Progenitor cell of endocrine pancreas (in vitro differentiated cells): ENCODE measurements around the gene CPAMD8. TPM values are rescaled to one million over a fixed set of nuclear protein-coding genes. Genes with fewer than 3 reads are reported as not detected.

Source experiments
- DNase-seq: peaks from one replicate; pipeline ENCODE4 v3.0.0; 2021; ENCODE audit warnings: low spot score; ENCODE audit not compliant: unreplicated experiment
- H3K27ac Mint-ChIP-seq: 2 replicates; pipeline ENCODE4 v1.8.0; 2021; ENCODE audit warnings: mild to moderate bottlenecking, moderate library complexity, mixed read lengths
- H3K27me3 Mint-ChIP-seq: 2 replicates; pipeline ENCODE4 v1.8.0; 2021; ENCODE audit warnings: mixed read lengths
- H3K36me3 Mint-ChIP-seq: 2 replicates; pipeline ENCODE4 v1.8.0; 2022; ENCODE audit warnings: mixed read lengths; ENCODE audit not compliant: insufficient read depth
- H3K4me1 Mint-ChIP-seq: 2 replicates; pipeline ENCODE4 v1.8.0; 2021; ENCODE audit warnings: low read depth, mixed read lengths
- H3K4me3 Mint-ChIP-seq: 2 replicates; pipeline ENCODE4 v1.8.0; 2021; ENCODE audit warnings: low read depth, mild to moderate bottlenecking, moderate library complexity, mixed read lengths
- H3K9me3 Mint-ChIP-seq: 2 replicates; pipeline ENCODE4 v1.8.0; 2021; ENCODE audit warnings: low read depth, mixed read lengths
- CTCF ChIP-seq: fragments of 200-600 bp; sonication (generic); IDR thresholded peaks from one replicate; pipeline ENCODE4 v1.5.0; 2021; ENCODE audit warnings: antibody characterized with exemption, mild to moderate bottlenecking; ENCODE audit not compliant: unreplicated experiment
- total RNA-seq: library from RNA; stranded (reverse); gene quantifications from 2 replicates; pipeline ENCODE4 v1.2.1, GENCODE V29; 2021

CPAMD8 gene
- total RNA-seq, 1 donor from 2014 or later: 63.4 TPM

GRCh38 chr19:17061691-17062090 is 35.1 kb upstream of the CPAMD8 start:
- H3K27me3 Mint-ChIP-seq: no peaks in the 10 kb centered on the region
- no peaks in the 10 kb centered on the region for H3K9me3 Mint-ChIP-seq
- no peak overlapping the region for H3K4me3 Mint-ChIP-seq
- no peak overlapping the region for H3K27ac Mint-ChIP-seq
- H3K4me1 Mint-ChIP-seq: no peaks in the 10 kb centered on the region
- peaks cover 12% of the 10 kb centered on the region for H3K36me3 Mint-ChIP-seq
- DNase-seq: no peak
- TF ChIP-seq CTCF: no peak

GRCh38 chr19:17061205-17061604 is 34.6 kb upstream of the CPAMD8 start:
- H3K4me3 Mint-ChIP-seq: no peak overlapping the region
- TF ChIP-seq CTCF: no peak
- H3K36me3 Mint-ChIP-seq: peaks cover 12% of the 10 kb centered on the region
- H3K27me3 Mint-ChIP-seq: no peaks in the 10 kb centered on the region
- H3K9me3 Mint-ChIP-seq: no peaks in the 10 kb centered on the region
- H3K27ac Mint-ChIP-seq: no peak overlapping the region
- no peaks in the 10 kb centered on the region for H3K4me1 Mint-ChIP-seq
- DNase-seq: no peak

- peaks cover 12% of the 10 kb centered on the region for H3K36me3 Mint-ChIP-seq
- no peaks in the 10 kb centered on the region for H3K27me3 Mint-ChIP-seq
- H3K9me3 Mint-ChIP-seq: no peaks in the 10 kb centered on the region
- no peak for TF ChIP-seq CTCF
- no peak overlapping the region for H3K4me3 Mint-ChIP-seq
- no peak for DNase-seq
- no peak overlapping the region for H3K27ac Mint-ChIP-seq
- no peaks in the 10 kb centered on the region for H3K4me1 Mint-ChIP-seq
Observed at GRCh38 chr19:17060802-17061201, 34.2 kb upstream of the CPAMD8 start.

- Mint-ChIP-seq H3K27me3 (no peaks in the 10 kb centered on the region), H3K9me3 (no peaks in the 10 kb centered on the region), H3K4me1 (no peaks in the 10 kb centered on the region), H3K36me3 (peaks cover 9% of the 10 kb centered on the region), H3K27ac (no peak overlapping the region), H3K4me3 (no peak overlapping the region)
- no peak for TF ChIP-seq CTCF
- no peak for DNase-seq
Observed at GRCh38 chr19:17058236-17058635, 31.6 kb upstream of the CPAMD8 start.

- Mint-ChIP-seq H3K9me3 (no peaks in the 10 kb centered on the region), H3K4me3 (no peak overlapping the region), H3K27ac (no peak overlapping the region), H3K27me3 (no peaks in the 10 kb centered on the region), H3K36me3 (peaks cover 20% of the 10 kb centered on the region), H3K4me1 (no peaks in the 10 kb centered on the region)
- no peak for TF ChIP-seq CTCF
- no peak for DNase-seq
Observed at GRCh38 chr19:17055636-17056035, 29.0 kb upstream of the CPAMD8 start.
